ENCODE results near the gene TNS3.
"Not testable (repeated sequence)": the region's sequence is repeated elsewhere in the genome, so short reads cannot be mapped to it uniquely, and the experiment has no call there.

TNS3 gene

DNA sequence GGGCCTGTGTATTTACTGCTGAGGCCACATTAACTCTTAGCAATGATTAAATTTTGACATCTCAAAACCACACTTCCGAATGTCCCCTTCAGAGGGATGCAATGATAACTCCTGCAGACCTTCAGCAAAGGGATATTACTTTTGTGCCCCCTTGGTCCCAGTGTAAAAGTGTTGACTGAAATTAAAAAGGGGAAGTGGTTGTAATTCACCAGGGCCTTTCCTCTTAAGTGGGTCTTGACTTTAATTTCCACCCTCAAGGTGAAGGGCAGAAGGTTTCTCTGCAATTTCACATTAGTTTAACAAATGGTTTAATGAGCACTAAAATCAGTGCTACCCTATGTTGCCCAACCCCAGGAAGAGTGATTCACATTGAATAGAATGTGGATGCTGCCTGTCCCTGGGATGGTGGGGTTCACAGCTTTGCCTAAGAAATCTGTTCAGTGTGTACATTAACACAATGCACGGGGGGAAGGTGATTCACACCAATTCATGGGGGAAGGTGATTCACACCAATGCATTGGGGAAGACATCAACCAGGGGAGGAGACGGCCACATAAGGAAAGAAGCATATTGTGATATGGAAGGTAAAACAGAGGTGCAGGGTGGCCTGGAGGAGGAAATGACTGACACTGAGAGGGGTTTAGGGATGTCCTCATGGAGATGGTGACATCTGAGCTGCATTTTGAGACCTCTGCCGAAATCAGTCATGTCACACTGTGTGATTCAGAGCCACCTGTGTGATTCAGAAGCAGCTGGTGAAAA, 19.4 kb upstream of the TNS3 start:
- peak overlapping the region; percentile 80 for H3K9ac ChIP-seq (ENCODE audit: low read depth, low read length)

DNA sequence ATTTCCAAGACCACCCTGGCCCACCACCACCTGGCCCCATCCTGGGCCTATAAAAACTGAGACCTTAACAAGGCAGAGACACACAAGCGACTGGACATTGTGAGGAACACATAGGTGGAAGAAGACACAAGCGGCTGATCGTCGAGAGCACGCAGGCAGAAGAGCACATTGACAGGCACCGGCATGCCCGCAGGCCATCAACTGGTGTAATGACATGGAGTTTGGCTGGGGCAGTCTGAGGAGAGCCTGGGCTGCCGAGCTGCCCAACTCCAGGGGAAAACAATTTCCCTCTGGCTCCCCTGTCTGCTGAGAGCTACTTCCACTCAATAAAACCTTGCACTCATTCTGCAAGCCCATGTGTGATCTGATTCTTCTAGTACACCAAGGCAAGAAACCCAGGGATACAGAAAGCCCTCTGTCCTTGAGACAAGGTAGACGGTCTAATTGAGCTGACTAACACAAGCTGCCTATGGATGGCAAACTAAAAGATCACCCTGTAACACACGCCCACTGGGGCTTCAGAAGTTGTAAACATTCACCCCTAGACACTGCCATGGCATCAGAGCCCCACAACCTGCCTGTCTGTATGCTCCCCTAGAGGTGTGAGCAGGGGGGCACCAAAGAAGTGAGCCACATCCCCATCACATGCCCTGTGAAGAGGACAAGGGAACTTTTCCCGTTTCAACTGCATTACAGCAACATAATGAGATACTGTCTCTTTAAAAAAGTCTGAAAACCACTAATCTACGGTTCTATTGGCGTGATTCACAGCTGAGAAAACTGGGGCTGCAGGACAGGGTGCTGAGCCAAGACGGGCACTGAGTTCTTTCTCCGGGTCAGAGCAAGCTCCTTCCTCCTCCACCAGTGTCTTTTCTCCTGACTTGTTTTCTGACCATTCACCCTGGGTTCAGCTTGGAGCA, 18.5 kb upstream of the TNS3 start:
- H3K9ac ChIP-seq (ENCODE audit: low read depth, low read length): peak overlapping the region; percentile 80

More for the DNA sequence above, 19.4 kb upstream of the TNS3 start:
- Histone ChIP-seq H3K9me3 (replicated peaks; ENCODE audit: low read length) (no peaks in the 10 kb centered on the region), H3K4me2 (ENCODE audit: low read length) (peak overlapping the region; percentile 78), H3K27me3 (ENCODE audit: control insufficient read depth, insufficient read depth, low read length) (no peaks in the 10 kb centered on the region), H3K4me3 (ENCODE audit: low read length) (peak overlapping the region; percentile 38), H3K4me1 (ENCODE audit: control insufficient read depth, insufficient read depth, low read length) (peaks cover 55% of the 10 kb centered on the region), H3K36me3 (ENCODE audit: insufficient read depth, low read length) (no peaks in the 10 kb centered on the region)

DNA sequence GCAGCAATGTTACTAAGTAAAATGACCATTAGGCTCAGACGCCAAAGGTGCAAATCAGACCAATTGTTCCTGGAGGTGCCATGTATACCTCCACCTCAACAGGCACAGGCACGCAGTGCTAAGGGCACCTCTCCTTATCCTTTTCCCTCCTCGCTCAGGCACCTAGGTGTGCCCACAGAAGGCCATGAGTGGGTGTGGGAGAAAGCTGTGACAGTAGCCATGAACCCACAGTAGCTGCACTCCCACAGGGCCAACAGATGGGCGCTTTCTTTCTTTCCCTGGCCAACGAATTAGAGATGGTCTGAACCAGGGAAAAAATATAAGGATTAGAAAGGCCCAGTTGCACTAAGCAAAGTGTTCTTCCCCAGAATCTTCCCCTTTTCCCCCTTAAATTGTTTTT, 15.5 kb upstream of the TNS3 start:
- Histone ChIP-seq H3K4me3 (ENCODE audit: low read length) (no peak overlapping the region), H3K4me2 (ENCODE audit: low read length) (no peak overlapping the region), H3K9ac (ENCODE audit: low read depth, low read length) (no peak overlapping the region), H3K27me3 (ENCODE audit: control insufficient read depth, insufficient read depth, low read length) (no peaks in the 10 kb centered on the region), H3K36me3 (ENCODE audit: insufficient read depth, low read length) (no peaks in the 10 kb centered on the region), H3K4me1 (ENCODE audit: control insufficient read depth, insufficient read depth, low read length) (peaks cover 27% of the 10 kb centered on the region), H3K9me3 (replicated peaks; ENCODE audit: low read length) (no peaks in the 10 kb centered on the region)

More for the DNA sequence above, 18.5 kb upstream of the TNS3 start:
- peak overlapping the region; percentile 78 for H3K4me2 ChIP-seq (ENCODE audit: low read length)
- no peaks in the 10 kb centered on the region for H3K36me3 ChIP-seq (ENCODE audit: insufficient read depth, low read length)
- no peaks in the 10 kb centered on the region for H3K27me3 ChIP-seq (ENCODE audit: control insufficient read depth, insufficient read depth, low read length)
- H3K9me3 ChIP-seq (replicated peaks; ENCODE audit: low read length): no peaks in the 10 kb centered on the region
- peaks cover 46% of the 10 kb centered on the region for H3K4me1 ChIP-seq (ENCODE audit: control insufficient read depth, insufficient read depth, low read length)
- peak overlapping the region; percentile 38 for H3K4me3 ChIP-seq (ENCODE audit: low read length)

DNA sequence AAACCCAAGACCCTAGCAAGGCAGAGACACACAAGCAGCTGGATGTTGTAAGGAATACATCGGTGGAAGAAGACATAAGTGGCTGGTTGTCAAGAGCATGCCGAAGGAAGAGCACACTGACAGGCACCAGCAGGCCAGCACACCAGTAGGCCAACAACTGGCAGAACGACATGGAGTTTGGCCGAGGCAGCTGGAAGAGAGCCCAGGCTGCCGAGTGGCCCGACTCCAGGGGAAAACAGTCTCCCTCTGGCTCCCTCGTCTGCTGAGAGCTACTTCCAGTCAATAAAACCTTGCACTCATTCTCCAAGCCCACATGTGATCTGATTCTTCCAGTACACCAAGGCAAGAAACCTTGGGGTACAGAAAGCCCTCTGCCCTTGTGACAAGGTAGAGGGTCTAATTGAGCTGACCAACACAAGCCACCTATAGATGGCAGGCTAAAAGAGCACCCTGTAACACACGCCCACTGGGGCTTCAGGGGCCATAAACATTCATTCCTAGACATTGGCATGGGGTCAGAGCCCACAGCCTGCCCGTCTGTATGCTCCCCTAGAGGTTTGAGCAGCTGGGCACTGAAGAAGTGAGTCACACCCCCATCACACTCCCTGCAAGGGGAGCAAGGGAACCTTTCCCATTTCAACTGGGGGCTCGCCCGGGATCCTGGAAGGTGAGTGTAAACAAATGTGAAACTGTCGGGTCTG, 14.7 kb upstream of the TNS3 start:
- Histone ChIP-seq H3K4me3 (ENCODE audit: low read length) (no peak overlapping the region), H3K9me3 (replicated peaks; ENCODE audit: low read length) (no peaks in the 10 kb centered on the region), H3K9ac (ENCODE audit: low read depth, low read length) (peak overlapping the region; percentile 4), H3K36me3 (ENCODE audit: insufficient read depth, low read length) (no peaks in the 10 kb centered on the region), H3K27me3 (ENCODE audit: control insufficient read depth, insufficient read depth, low read length) (no peaks in the 10 kb centered on the region), H3K4me1 (ENCODE audit: control insufficient read depth, insufficient read depth, low read length) (peaks cover 27% of the 10 kb centered on the region), H3K4me2 (ENCODE audit: low read length) (peak overlapping the region; percentile 31)

DNA sequence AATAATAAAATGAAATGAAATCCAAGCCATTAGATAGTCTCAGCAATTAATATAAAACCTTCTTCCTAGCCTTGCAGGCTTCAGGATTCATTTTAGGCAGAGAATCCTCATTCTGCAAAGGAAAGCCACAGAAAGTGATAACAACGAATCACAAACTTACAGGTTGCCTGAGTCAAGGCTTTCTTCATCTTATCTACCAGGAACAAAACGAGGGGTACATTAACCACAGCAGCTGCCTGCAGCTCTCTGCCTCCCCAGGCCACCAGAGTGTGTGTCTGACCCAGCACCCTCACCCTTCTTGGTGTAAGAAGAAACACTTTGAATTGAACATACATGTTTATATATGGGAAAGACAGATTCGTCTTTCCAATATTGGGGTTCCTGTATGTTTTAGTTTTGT, 12.5 kb upstream of the TNS3 start:
- Histone ChIP-seq H3K36me3 (ENCODE audit: insufficient read depth, low read length) (no peaks in the 10 kb centered on the region), H3K27me3 (ENCODE audit: control insufficient read depth, insufficient read depth, low read length) (no peaks in the 10 kb centered on the region), H3K4me2 (ENCODE audit: low read length) (no peak overlapping the region), H3K4me3 (ENCODE audit: low read length) (no peak overlapping the region), H3K4me1 (ENCODE audit: control insufficient read depth, insufficient read depth, low read length) (peaks cover 13% of the 10 kb centered on the region), H3K9me3 (replicated peaks; ENCODE audit: low read length) (no peaks in the 10 kb centered on the region), H3K9ac (ENCODE audit: low read depth, low read length) (no peak overlapping the region)

DNA sequence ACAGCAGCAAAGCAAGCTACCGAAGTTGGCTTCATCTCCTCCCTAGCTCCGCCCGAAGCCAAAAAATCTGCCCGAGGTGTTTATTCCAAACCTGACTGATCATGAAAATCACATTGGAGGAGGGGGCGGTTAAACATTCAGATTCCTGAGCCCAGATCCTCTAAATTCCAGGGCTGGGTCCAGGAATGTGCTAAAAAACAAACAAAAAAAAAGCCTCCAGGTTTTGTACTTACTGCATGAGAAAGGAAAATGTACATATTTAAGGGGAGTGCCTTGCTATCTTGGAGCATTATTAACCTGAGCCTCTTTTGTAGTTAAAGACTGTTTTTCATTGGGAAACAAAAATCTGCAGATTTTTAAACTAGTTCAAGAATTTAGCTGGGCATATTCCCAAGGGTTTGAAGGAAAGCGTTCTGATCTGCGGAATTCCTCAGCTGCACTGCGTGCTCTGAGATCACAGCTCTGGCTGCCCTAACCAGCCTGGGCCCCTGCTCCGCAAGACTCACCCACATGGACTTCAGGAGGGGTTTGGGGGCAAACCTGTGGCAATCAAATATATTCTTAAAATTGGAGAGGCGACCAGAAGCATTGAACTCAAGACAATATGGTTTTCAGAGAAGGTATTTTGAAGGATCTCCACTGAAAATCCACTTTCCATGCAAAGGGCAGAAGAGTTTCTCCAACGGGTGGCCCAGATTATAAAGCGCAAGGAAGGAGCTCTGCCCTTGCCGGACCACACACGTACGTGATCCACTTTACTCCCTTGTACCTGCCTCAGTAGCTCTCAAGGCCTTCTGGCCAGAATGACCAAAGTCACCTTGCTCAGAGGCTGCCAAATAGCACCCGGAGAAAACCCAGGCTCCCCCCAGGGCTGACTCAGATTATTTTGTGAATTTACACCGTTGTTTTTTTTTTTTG, 10.0 kb upstream of the TNS3 start:
- no peaks in the 10 kb centered on the region for H3K9me3 ChIP-seq (replicated peaks; ENCODE audit: low read length)
- no peaks in the 10 kb centered on the region for H3K27me3 ChIP-seq (ENCODE audit: control insufficient read depth, insufficient read depth, low read length)
- H3K9ac ChIP-seq (ENCODE audit: low read depth, low read length): peak overlapping the region; percentile 38
- no peak overlapping the region for H3K4me3 ChIP-seq (ENCODE audit: low read length)
- H3K36me3 ChIP-seq (ENCODE audit: insufficient read depth, low read length): no peaks in the 10 kb centered on the region
- H3K4me2 ChIP-seq (ENCODE audit: low read length): peak overlapping the region; percentile 35
- peaks cover 13% of the 10 kb centered on the region for H3K4me1 ChIP-seq (ENCODE audit: control insufficient read depth, insufficient read depth, low read length)

DNA sequence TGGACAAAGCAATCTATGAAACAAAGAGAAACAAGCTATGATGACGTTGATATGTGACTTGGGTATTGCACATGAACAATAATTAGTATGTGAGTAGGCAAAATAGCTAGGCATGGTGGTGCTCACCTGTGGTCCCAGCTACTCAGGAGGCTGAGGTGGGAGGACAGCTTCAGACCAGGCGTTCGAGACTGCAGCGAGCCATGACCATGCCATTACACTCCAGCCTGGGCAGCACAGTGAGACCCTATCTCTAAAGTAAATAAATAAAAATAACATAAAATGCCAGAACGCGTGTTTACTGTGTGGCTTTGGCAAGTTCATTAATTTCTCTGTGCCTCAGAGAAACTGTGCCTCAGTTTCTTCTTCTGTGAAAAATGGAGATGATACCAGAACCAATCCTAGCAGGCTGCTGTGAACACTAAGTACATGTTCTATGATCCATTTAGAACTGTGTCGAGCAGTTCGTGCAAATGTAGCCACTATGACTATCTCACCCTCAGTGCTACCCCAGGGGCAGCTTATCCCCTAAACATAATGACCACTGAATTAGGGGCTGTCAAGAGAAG, 9.3 kb upstream of the TNS3 start:
- Histone ChIP-seq H3K36me3 (ENCODE audit: insufficient read depth, low read length) (no peaks in the 10 kb centered on the region), H3K27me3 (ENCODE audit: control insufficient read depth, insufficient read depth, low read length) (no peaks in the 10 kb centered on the region), H3K4me2 (ENCODE audit: low read length) (no peak overlapping the region), H3K4me3 (ENCODE audit: low read length) (no peak overlapping the region), H3K4me1 (ENCODE audit: control insufficient read depth, insufficient read depth, low read length) (peaks cover 13% of the 10 kb centered on the region), H3K9me3 (replicated peaks; ENCODE audit: low read length) (no peaks in the 10 kb centered on the region), H3K9ac (ENCODE audit: low read depth, low read length) (no peak overlapping the region)

DNA sequence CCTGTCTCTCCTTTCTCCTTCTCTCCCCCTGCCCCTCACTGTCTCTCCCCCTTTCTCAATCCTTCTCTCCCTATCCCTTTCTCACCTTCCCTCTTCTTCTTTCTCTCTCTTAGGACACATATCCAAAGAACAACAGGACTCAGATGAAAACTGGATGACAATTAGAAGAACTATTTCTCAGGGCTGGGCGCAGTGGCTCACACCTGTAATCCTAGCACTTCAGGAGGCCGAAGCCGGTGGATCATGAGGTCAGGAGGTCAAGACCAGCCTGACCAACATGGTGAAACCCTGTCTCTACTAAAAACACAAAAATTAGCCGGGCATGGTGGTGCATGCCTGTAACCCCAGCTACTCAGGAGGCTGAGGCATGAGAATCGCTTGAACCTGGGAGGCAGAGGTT, 8.3 kb upstream of the TNS3 start:
- H3K4me3 ChIP-seq (ENCODE audit: low read length); H3K27me3 ChIP-seq (ENCODE audit: control insufficient read depth, insufficient read depth, low read length); H3K9me3 ChIP-seq (replicated peaks; ENCODE audit: low read length); H3K9ac ChIP-seq (ENCODE audit: low read depth, low read length); H3K36me3 ChIP-seq (ENCODE audit: insufficient read depth, low read length); H3K4me2 ChIP-seq (ENCODE audit: low read length): not testable (repeated sequence)
- H3K4me1 ChIP-seq (ENCODE audit: control insufficient read depth, insufficient read depth, low read length): peaks cover 13% of the 10 kb centered on the region

DNA sequence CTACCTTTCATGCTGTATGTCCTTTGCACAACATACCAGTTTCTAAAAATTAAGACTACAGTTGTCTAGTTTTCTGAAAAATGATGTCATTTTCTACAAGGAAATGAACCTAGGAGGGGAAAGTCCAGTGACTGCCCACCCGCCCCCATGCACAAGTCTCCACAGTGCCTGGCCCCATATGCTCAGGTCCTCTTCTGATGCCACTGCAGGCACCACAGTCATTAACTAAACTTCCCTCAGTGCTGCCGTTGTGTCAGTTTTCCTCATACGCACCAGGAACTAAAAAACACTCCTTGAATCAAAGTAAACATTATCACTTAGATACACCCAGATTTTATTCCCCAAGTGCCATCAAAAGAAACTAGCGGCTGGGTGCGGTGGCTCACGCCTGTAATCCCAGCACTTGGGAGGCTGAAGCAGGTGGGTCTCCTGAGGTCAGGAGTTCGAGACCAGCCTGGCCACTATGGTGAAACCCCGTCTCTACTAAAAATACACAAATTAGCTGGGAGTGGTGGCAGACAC, 6.9 kb upstream of the TNS3 start:
- Histone ChIP-seq H3K9ac (ENCODE audit: low read depth, low read length) (no peak overlapping the region), H3K9me3 (replicated peaks; ENCODE audit: low read length) (no peaks in the 10 kb centered on the region), H3K4me2 (ENCODE audit: low read length) (no peak overlapping the region), H3K36me3 (ENCODE audit: insufficient read depth, low read length) (no peaks in the 10 kb centered on the region), H3K4me3 (ENCODE audit: low read length) (no peak overlapping the region), H3K27me3 (ENCODE audit: control insufficient read depth, insufficient read depth, low read length) (no peaks in the 10 kb centered on the region), H3K4me1 (ENCODE audit: control insufficient read depth, insufficient read depth, low read length) (peaks cover 23% of the 10 kb centered on the region)

DNA sequence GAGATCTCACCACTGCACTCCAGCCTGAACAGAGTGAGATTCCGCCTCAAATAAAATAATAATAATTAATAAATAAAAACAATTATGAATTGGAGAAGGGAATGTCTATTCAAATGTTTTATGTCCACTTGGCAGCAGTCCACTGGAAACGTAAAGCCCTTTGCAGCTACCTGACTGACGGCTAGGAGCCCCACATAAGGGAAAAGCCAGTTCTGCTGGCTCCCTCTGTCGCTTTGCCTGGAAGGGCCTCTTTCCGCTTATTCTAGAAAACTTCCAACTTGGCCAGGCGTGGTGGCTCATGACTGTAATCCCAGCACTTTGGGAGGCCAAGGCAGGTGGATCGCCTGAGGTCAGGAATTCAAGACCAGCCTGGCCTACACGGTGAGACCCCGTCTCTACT, 6.1 kb upstream of the TNS3 start:
- Histone ChIP-seq H3K4me1 (ENCODE audit: control insufficient read depth, insufficient read depth, low read length) (peaks cover 30% of the 10 kb centered on the region), H3K27me3 (ENCODE audit: control insufficient read depth, insufficient read depth, low read length) (no peaks in the 10 kb centered on the region), H3K36me3 (ENCODE audit: insufficient read depth, low read length) (no peaks in the 10 kb centered on the region), H3K4me2 (ENCODE audit: low read length) (no peak overlapping the region), H3K4me3 (ENCODE audit: low read length) (no peak overlapping the region), H3K9ac (ENCODE audit: low read depth, low read length) (no peak overlapping the region), H3K9me3 (replicated peaks; ENCODE audit: low read length) (no peaks in the 10 kb centered on the region)

Data from skeletal muscle satellite cell (primary cell).